Esophagus muscularis mucosa (tissue), 4 donors: Measurements from ENCODE around the gene RNF145. TPM values are rescaled to one million over a fixed set of nuclear protein-coding genes. Genes with fewer than 3 reads are reported as not detected.

Source experiments
- DNase-seq: peaks from one replicate; pipeline ENCODE4 v3.0.0-alpha.2; 2017; ENCODE audit errors: extremely low spot score
- H3K27ac ChIP-seq, 4 donors: fragments of 200-600 bp; sonication (generic); replicated peaks in 1 of 4; 1 replicate in 3 of 4; 2 replicates in 1 of 4; pipeline ENCODE4 v1.5.1; 2016 to 2019; ENCODE audit warnings: mild to moderate bottlenecking in 1 of 4
- H3K27me3 ChIP-seq, 4 donors: fragments of 200-600 bp; sonication (generic); one replicate each; pipeline versions ENCODE4 v1.5.1 to v1.6.0; 2016 to 2019
- H3K36me3 ChIP-seq, 4 donors: fragments of 200-600 bp; sonication (generic); one replicate each; pipeline ENCODE4 v1.5.1; 2016 to 2019
- H3K4me1 ChIP-seq, 4 donors: fragments of 200-600 bp; sonication (generic); one replicate each; pipeline ENCODE4 v1.5.1; 2016 to 2019
- H3K4me3 ChIP-seq, 4 donors: fragments of 200-600 bp; sonication (generic); 1 replicate in 2 of 4; 2 replicates in 2 of 4; pipeline ENCODE4 v1.5.1; 2016 to 2019; ENCODE audit warnings: mild to moderate bottlenecking in 4 of 4, moderate library complexity in 1 of 4
- H3K9me3 ChIP-seq, 4 donors: fragments of 200-600 bp; sonication (generic); 1 replicate in 3 of 4; 2 replicates in 1 of 4; pipeline ENCODE4 v1.5.1; 2016 to 2019
- CTCF ChIP-seq, 3 experiments: fragments of 200-600 bp in 2 of 3; fragments of 450-650 bp in 1 of 3; sonication (generic) in 2 of 3; IDR thresholded peaks; one replicate each; pipeline ENCODE4 v1.5.1; 2017 to 2019; ENCODE audit warnings: antibody characterized with exemption in 3 of 3, mild to moderate bottlenecking in 2 of 3, moderate library complexity in 1 of 3
- EP300 ChIP-seq: sonication (generic); formaldehyde crosslinking; IDR thresholded peaks from one replicate; pipeline ENCODE4 v1.6.1; 2017; ENCODE audit warnings: antibody characterized with exemption
- POLR2A ChIP-seq: fragments of 450-650 bp; IDR thresholded peaks from one replicate; pipeline ENCODE4 v1.6.1; 2017; ENCODE audit warnings: antibody characterized with exemption, moderate library complexity, mild to moderate bottlenecking, low read depth
- POLR2AphosphoS5 ChIP-seq, 2 donors: sonication (generic); formaldehyde crosslinking; IDR thresholded peaks; one replicate each; pipeline ENCODE4 v1.6.1; 2017; ENCODE audit warnings: antibody characterized with exemption in 2 of 2
- whole genome bisulfite sequencing: methylation state at CpG from one replicate; pipeline ENCODE4 v1.1.5; 2018; 5-methylcytosine and 5-hydroxymethylcytosine counted together
- intact Hi-C: fragments of 100-400 bp; cut with DNase I; formaldehyde crosslinking; loops from one replicate; pipeline ENCODE4 v1.15.1; 2023
- total RNA-seq, 4 donors: library from RNA; depleted of rRNA; stranded (reverse); fragments of >200 nt; gene quantifications; one replicate each; pipeline versions ENCODE4 v1.1.0 to v1.2.1, GENCODE V29; 2016

The RNF145 gene
- total RNA-seq, 4 donors from 2014 or later: 50.5 to 84.1 (median 63.9) TPM

- intact Hi-C loops: loop anchor here (5.0 kb wide), 1 partner anchor 1055 kb away; no protein-coding TSS in a partner anchor
- peaks cover 0 to 6% (median 0%) of the 10 kb centered on the region in 4 donors for H3K27me3 ChIP-seq
- H3K27ac ChIP-seq: no peak overlapping the region
- no peak for TF ChIP-seq POLR2A
- TF ChIP-seq POLR2AphosphoS5 (IDR thresholded peaks at IDR 0.05): no peak
- no peak for TF ChIP-seq EP300
- no peak for TF ChIP-seq CTCF (IDR thresholded peaks at IDR 0.05)
- H3K4me1 ChIP-seq: peaks cover 0 to 10% (median 9%) of the 10 kb centered on the region in 4 donors
- H3K4me3 ChIP-seq: no peak overlapping the region
- no peaks in the 10 kb centered on the region for H3K36me3 ChIP-seq
- 72% methylated on average over 5 of the region's 5 CpGs for WGBS
- DNase-seq: no peak
- H3K9me3 ChIP-seq: no peaks in the 10 kb centered on the region
Measured at GRCh38 chr5:159132429-159133040, 76.8 kb downstream of the RNF145 start.

GRCh38 chr5:159131951-159132350, 77.4 kb downstream of the RNF145 start:
- intact Hi-C loops: loop anchor here (5.0 kb wide), 1 partner anchor 1055 kb away; no protein-coding TSS in a partner anchor
- 86% methylated on average over 4 of the region's 4 CpGs for WGBS
- DNase-seq: no peak
- Histone ChIP-seq H3K27me3 (peaks cover 0 to 6% (median 0%) of the 10 kb centered on the region in 4 donors), H3K27ac (no peak overlapping the region), H3K36me3 (no peaks in the 10 kb centered on the region), H3K9me3 (no peaks in the 10 kb centered on the region), H3K4me1 (peaks cover 0 to 10% (median 9%) of the 10 kb centered on the region in 4 donors), H3K4me3 (no peak overlapping the region)
- no peak for TF ChIP-seq POLR2A
- TF ChIP-seq EP300: no peak
- TF ChIP-seq CTCF (IDR thresholded peaks at IDR 0.05): no peak
- no peak for TF ChIP-seq POLR2AphosphoS5 (IDR thresholded peaks at IDR 0.05)

GRCh38 chr5:159130871-159131270, 78.5 kb downstream of the RNF145 start:
- Histone ChIP-seq H3K27ac (no peak overlapping the region), H3K4me1 (peaks cover 0 to 5% (median 5%) of the 10 kb centered on the region in 4 donors), H3K27me3 (peaks cover 0 to 6% (median 0%) of the 10 kb centered on the region in 4 donors), H3K4me3 (no peak overlapping the region), H3K36me3 (no peaks in the 10 kb centered on the region), H3K9me3 (no peaks in the 10 kb centered on the region)
- WGBS: 82% methylated on average over 3 of the region's 3 CpGs
- no peak for TF ChIP-seq POLR2A
- no peak for TF ChIP-seq POLR2AphosphoS5 (IDR thresholded peaks at IDR 0.05)
- TF ChIP-seq CTCF (IDR thresholded peaks at IDR 0.05): no peak
- TF ChIP-seq EP300: no peak
- DNase-seq: no peak
- intact Hi-C loops: loop anchor here (5.0 kb wide), 1 partner anchor 1054 kb away; no protein-coding TSS in a partner anchor

GRCh38 chr5:159128070-159128541, 81.2 kb downstream of the RNF145 start:
- H3K27ac ChIP-seq: no peak overlapping the region
- DNase-seq: no peak
- intact Hi-C loops: no loop called here
- no peaks in the 10 kb centered on the region for H3K4me1 ChIP-seq
- peaks cover 0 to 13% (median 4%) of the 10 kb centered on the region in 4 donors for H3K9me3 ChIP-seq
- peaks cover 0 to 6% (median 0%) of the 10 kb centered on the region in 4 donors for H3K27me3 ChIP-seq
- H3K36me3 ChIP-seq: no peaks in the 10 kb centered on the region
- WGBS: 92% methylated on average over 6 of the region's 6 CpGs
- no peak overlapping the region for H3K4me3 ChIP-seq
- TF ChIP-seq EP300 (no peak), POLR2AphosphoS5 (IDR thresholded peaks at IDR 0.05) (no peak), POLR2A (no peak), CTCF (IDR thresholded peaks at IDR 0.05) (no peak)
